T-helper 1 cell treated with Interleukin-12 subunit alpha and Interleukin-12 subunit beta and Interleukin-4 antibody, amounts not matched to agents 30 μg/mL and 1 μg/mL, for 36 hours (primary cell): Measurements from ENCODE around the gene SPAG6.
A peak's percentile ranks its signal among the peaks of the same experiment; 100 is the strongest.
"Not testable (repeated sequence)": the region's sequence is repeated elsewhere in the genome, so short reads cannot be mapped to it uniquely, and the experiment has no call there.

Source experiments
- H3K27ac Mint-ChIP-seq: one replicate; pipeline ENCODE4 v1.8.0; 2021; ENCODE audit warnings: mild to moderate bottlenecking, mixed read lengths
- H3K27me3 Mint-ChIP-seq: one replicate; pipeline ENCODE4 v1.8.0; 2021; ENCODE audit warnings: low read depth, mixed read lengths
- H3K36me3 Mint-ChIP-seq: one replicate; pipeline ENCODE4 v1.8.0; 2021; ENCODE audit warnings: low read depth, mixed read lengths
- H3K4me1 Mint-ChIP-seq: one replicate; pipeline ENCODE4 v1.8.0; 2021; ENCODE audit warnings: low read depth, mixed read lengths
- H3K4me3 Mint-ChIP-seq: one replicate; pipeline ENCODE4 v1.8.0; 2021; ENCODE audit warnings: mild to moderate bottlenecking, moderate library complexity, mixed read lengths
- H3K9me3 Mint-ChIP-seq: one replicate; pipeline ENCODE4 v1.8.0; 2021; ENCODE audit warnings: mixed read lengths

Gene SPAG6

GRCh38 chr10:22367471-22367870 is 22.2 kb downstream of the SPAG6 start:
- Mint-ChIP-seq H3K27me3 (no peaks in the 10 kb centered on the region), H3K36me3 (peaks cover 1% of the 10 kb centered on the region), H3K4me1 (peaks cover 25% of the 10 kb centered on the region), H3K4me3 (peak overlapping the region; percentile 8), H3K9me3 (peaks cover 5% of the 10 kb centered on the region), H3K27ac (peak overlapping the region; percentile 64)

- Mint-ChIP-seq H3K27me3 (no peaks in the 10 kb centered on the region), H3K4me1 (peaks cover 25% of the 10 kb centered on the region), H3K27ac (no peak overlapping the region), H3K36me3 (peaks cover 1% of the 10 kb centered on the region), H3K9me3 (peaks cover 5% of the 10 kb centered on the region), H3K4me3 (no peak overlapping the region)
Measured at GRCh38 chr10:22368402-22368801, 23.1 kb downstream of the SPAG6 start.

- Mint-ChIP-seq H3K36me3 (peaks cover 1% of the 10 kb centered on the region), H3K27me3 (no peaks in the 10 kb centered on the region), H3K27ac (no peak overlapping the region), H3K4me1 (peaks cover 25% of the 10 kb centered on the region), H3K4me3 (no peak overlapping the region), H3K9me3 (peaks cover 5% of the 10 kb centered on the region)
Measured at GRCh38 chr10:22368981-22369380, 23.7 kb downstream of the SPAG6 start.

- Mint-ChIP-seq H3K9me3 (peaks cover 5% of the 10 kb centered on the region), H3K27ac (no peak overlapping the region), H3K4me1 (peaks cover 25% of the 10 kb centered on the region), H3K36me3 (peaks cover 1% of the 10 kb centered on the region), H3K27me3 (no peaks in the 10 kb centered on the region), H3K4me3 (no peak overlapping the region)
Measured at GRCh38 chr10:22369434-22370072, 24.3 kb downstream of the SPAG6 start.

GRCh38 chr10:22370320-22370719 is 25.0 kb downstream of the SPAG6 start:
- peaks cover 5% of the 10 kb centered on the region for H3K9me3 Mint-ChIP-seq
- no peak overlapping the region for H3K4me3 Mint-ChIP-seq
- peaks cover 1% of the 10 kb centered on the region for H3K36me3 Mint-ChIP-seq
- peaks cover 25% of the 10 kb centered on the region for H3K4me1 Mint-ChIP-seq
- H3K27ac Mint-ChIP-seq = no peak overlapping the region
- no peaks in the 10 kb centered on the region for H3K27me3 Mint-ChIP-seq

- Mint-ChIP-seq H3K27me3 (no peaks in the 10 kb centered on the region), H3K4me3 (no peak overlapping the region), H3K9me3 (peaks cover 5% of the 10 kb centered on the region), H3K27ac (no peak overlapping the region), H3K4me1 (peaks cover 17% of the 10 kb centered on the region), H3K36me3 (peaks cover 1% of the 10 kb centered on the region)
Measured at GRCh38 chr10:22372298-22372697, 27.0 kb downstream of the SPAG6 start.

- H3K4me1 Mint-ChIP-seq = peaks cover 12% of the 10 kb centered on the region
- H3K27me3 Mint-ChIP-seq = no peaks in the 10 kb centered on the region
- H3K36me3 Mint-ChIP-seq = peaks cover 1% of the 10 kb centered on the region
- H3K27ac Mint-ChIP-seq = no peak overlapping the region
- peaks cover 5% of the 10 kb centered on the region for H3K9me3 Mint-ChIP-seq
- no peak overlapping the region for H3K4me3 Mint-ChIP-seq
Measured at GRCh38 chr10:22372917-22373316, 27.6 kb downstream of the SPAG6 start.

GRCh38 chr10:22374489-22375126 is 29.3 kb downstream of the SPAG6 start:
- H3K27me3 Mint-ChIP-seq = no peaks in the 10 kb centered on the region
- H3K4me3 Mint-ChIP-seq = no peak overlapping the region
- H3K4me1 Mint-ChIP-seq = peaks cover 15% of the 10 kb centered on the region
- no peak overlapping the region for H3K27ac Mint-ChIP-seq
- no peaks in the 10 kb centered on the region for H3K9me3 Mint-ChIP-seq
- H3K36me3 Mint-ChIP-seq = no peaks in the 10 kb centered on the region

- H3K9me3 Mint-ChIP-seq = no peaks in the 10 kb centered on the region
Measured at GRCh38 chr10:22379059-22379458, 33.8 kb downstream of the SPAG6 start.

GRCh38 chr10:22381262-22381661 is 36.0 kb downstream of the SPAG6 start:
- H3K9me3 Mint-ChIP-seq = no peaks in the 10 kb centered on the region
- no peaks in the 10 kb centered on the region for H3K27me3 Mint-ChIP-seq
- no peaks in the 10 kb centered on the region for H3K36me3 Mint-ChIP-seq
- peaks cover 15% of the 10 kb centered on the region for H3K4me1 Mint-ChIP-seq
- H3K27ac Mint-ChIP-seq = no peak overlapping the region
- H3K4me3 Mint-ChIP-seq = no peak overlapping the region

More at GRCh38 chr10:22379059-22379458, 33.8 kb downstream of the SPAG6 start:
- no peak overlapping the region for H3K4me3 Mint-ChIP-seq
- no peaks in the 10 kb centered on the region for H3K27me3 Mint-ChIP-seq
- H3K27ac Mint-ChIP-seq = no peak overlapping the region
- H3K36me3 Mint-ChIP-seq = no peaks in the 10 kb centered on the region
- H3K4me1 Mint-ChIP-seq = peaks cover 15% of the 10 kb centered on the region

- Mint-ChIP-seq H3K27me3 (peaks cover 3% of the 10 kb centered on the region), H3K27ac (no peak overlapping the region), H3K4me3 (no peak overlapping the region), H3K9me3 (no peaks in the 10 kb centered on the region), H3K4me1 (peaks cover 2% of the 10 kb centered on the region), H3K36me3 (no peaks in the 10 kb centered on the region)
Measured at GRCh38 chr10:22386503-22386902, 41.2 kb downstream of the SPAG6 start.

- H3K9me3 Mint-ChIP-seq = no peaks in the 10 kb centered on the region
- no peaks in the 10 kb centered on the region for H3K36me3 Mint-ChIP-seq
- peaks cover 17% of the 10 kb centered on the region for H3K27me3 Mint-ChIP-seq
- H3K27ac Mint-ChIP-seq = no peak overlapping the region
- no peak overlapping the region for H3K4me3 Mint-ChIP-seq
- no peaks in the 10 kb centered on the region for H3K4me1 Mint-ChIP-seq
Measured at GRCh38 chr10:22389856-22390589, 44.7 kb downstream of the SPAG6 start.

GRCh38 chr10:22391600-22391999 is 46.3 kb downstream of the SPAG6 start:
- Mint-ChIP-seq H3K36me3 (no peaks in the 10 kb centered on the region), H3K4me3 (no peak overlapping the region), H3K27ac (no peak overlapping the region), H3K27me3 (peaks cover 21% of the 10 kb centered on the region), H3K4me1 (no peaks in the 10 kb centered on the region), H3K9me3 (no peaks in the 10 kb centered on the region)

GRCh38 chr10:22396195-22396594 is 50.9 kb downstream of the SPAG6 start:
- H3K9me3 Mint-ChIP-seq, H3K36me3 Mint-ChIP-seq, H3K27ac Mint-ChIP-seq, H3K4me3 Mint-ChIP-seq, H3K4me1 Mint-ChIP-seq: not testable (repeated sequence)
- H3K27me3 Mint-ChIP-seq = peaks cover 21% of the 10 kb centered on the region

- H3K9me3 Mint-ChIP-seq, H3K27ac Mint-ChIP-seq, H3K36me3 Mint-ChIP-seq, H3K4me3 Mint-ChIP-seq, H3K27me3 Mint-ChIP-seq, H3K4me1 Mint-ChIP-seq: not testable (repeated sequence)
Measured at GRCh38 chr10:22406916-22407315, 61.6 kb downstream of the SPAG6 start.
